ENCODE data around the gene CTNNBL1. TPM values are rescaled to one million over a fixed set of nuclear protein-coding genes. Genes with fewer than 3 reads are reported as not detected.

CTNNBL1 gene
- total and polyA plus RNA-seq, 2 donors (not counting 3 experiments of a cell fraction or from before 2014, with no cell fraction given) = 20.8 to 60.2 TPM

GRCh38 chr20:37901240-37901639, 207.4 kb downstream of the CTNNBL1 start:
- Histone ChIP-seq H3K4me2 (ENCODE audit: insufficient read depth, low read length) (no peak overlapping the region), H3K9me3 (replicated peaks; ENCODE audit: control insufficient read depth, insufficient read depth, low read length) (no peaks in the 10 kb centered on the region), H3K27ac (ENCODE audit: insufficient read depth, low read depth, low read length) (no peak overlapping the region), H3K9ac (replicated peaks; ENCODE audit: extremely low read depth, insufficient read depth, low read length) (no peak overlapping the region), H3K27me3 (ENCODE audit: control insufficient read depth in 2 of 2, insufficient read depth in 2 of 2, low read length in 2 of 2) (peaks cover 31 to 38% of the 10 kb centered on the region in 2 experiments), H3K4me3 (replicated peaks in 1 of 3; ENCODE audit: insufficient read depth in 1 of 3, low read depth in 1 of 3, low read length in 3 of 3) (no peak overlapping the region), H3K79me2 (ENCODE audit: control insufficient read depth, insufficient read depth, low read length) (no peaks in the 10 kb centered on the region), H2AFZ (ENCODE audit: low read depth, low read length) (no peak overlapping the region), H3K36me3 (ENCODE audit: control insufficient read depth in 2 of 2, extremely low read depth in 1 of 2, insufficient read depth in 2 of 2, low read length in 2 of 2) (no peaks in the 10 kb centered on the region), H3K9me1 (replicated peaks; ENCODE audit: control insufficient read depth, extremely low read depth, insufficient read depth, low read length) (no peaks in the 10 kb centered on the region), H4K20me1 (replicated peaks; ENCODE audit: control insufficient read depth, extremely low read depth, insufficient read depth, low read length) (no peaks in the 10 kb centered on the region), H3K4me1 (ENCODE audit: control insufficient read depth, extremely low read depth, insufficient read depth, low read length) (no peaks in the 10 kb centered on the region)
- dilution Hi-C loops (cut with MboI; ENCODE audit: extremely low pct_ligation_motif_present, low sequenced_read_pairs) (no loop called here), intact Hi-C loops (cut with micrococcal nuclease) (loop anchor here (5.0 kb wide), 2 partner anchors 91 to 421 kb away; no protein-coding TSS in a partner anchor)
- POLR2A ChIA-PET = no interaction called here
- FAIRE-seq (no peak), DNase-seq (ENCODE audit: low read depth, low spot score) (no peak)
- CTCF ChIA-PET = interaction anchor here (1.4 to 1.7 kb wide), 2 partner anchors 230 to 320 kb away, joined by 3 to 9 read pairs; no protein-coding TSS in a partner anchor
- no TSS peak for BruUV-seq (replicated peaks)
- TF ChIP-seq EZH2 (IDR thresholded peaks at IDR 0.05; ENCODE audit: borderline replicate concordance, low read depth, low read length, severe bottlenecking) (no peak), POLR2AphosphoS5 (IDR thresholded peaks at IDR 0.05; ENCODE audit: insufficient read depth, low read depth, low read length) (no peak), MYC (IDR thresholded peaks at IDR 0.05; ENCODE audit: low read depth, low read length) (no peak), JUN (IDR thresholded peaks at IDR 0.05; ENCODE audit: borderline replicate concordance, insufficient read depth, insufficient read length, low read depth) (no peak), CTCF (IDR thresholded peaks at IDR 0.05; ENCODE audit: extremely low read depth in 1 of 2, insufficient read depth in 1 of 2, low read depth in 1 of 2, low read length in 2 of 2) (no peak)
